ENCODE measurements around the gene FGB. TPM values are rescaled to one million over a fixed set of nuclear protein-coding genes. Genes with fewer than 3 reads are reported as not detected.

Gene FGB
- total and polyA plus RNA-seq, 2 donors (not counting 1 experiment from before 2014, with no cell fraction given), result not detected

DNA sequence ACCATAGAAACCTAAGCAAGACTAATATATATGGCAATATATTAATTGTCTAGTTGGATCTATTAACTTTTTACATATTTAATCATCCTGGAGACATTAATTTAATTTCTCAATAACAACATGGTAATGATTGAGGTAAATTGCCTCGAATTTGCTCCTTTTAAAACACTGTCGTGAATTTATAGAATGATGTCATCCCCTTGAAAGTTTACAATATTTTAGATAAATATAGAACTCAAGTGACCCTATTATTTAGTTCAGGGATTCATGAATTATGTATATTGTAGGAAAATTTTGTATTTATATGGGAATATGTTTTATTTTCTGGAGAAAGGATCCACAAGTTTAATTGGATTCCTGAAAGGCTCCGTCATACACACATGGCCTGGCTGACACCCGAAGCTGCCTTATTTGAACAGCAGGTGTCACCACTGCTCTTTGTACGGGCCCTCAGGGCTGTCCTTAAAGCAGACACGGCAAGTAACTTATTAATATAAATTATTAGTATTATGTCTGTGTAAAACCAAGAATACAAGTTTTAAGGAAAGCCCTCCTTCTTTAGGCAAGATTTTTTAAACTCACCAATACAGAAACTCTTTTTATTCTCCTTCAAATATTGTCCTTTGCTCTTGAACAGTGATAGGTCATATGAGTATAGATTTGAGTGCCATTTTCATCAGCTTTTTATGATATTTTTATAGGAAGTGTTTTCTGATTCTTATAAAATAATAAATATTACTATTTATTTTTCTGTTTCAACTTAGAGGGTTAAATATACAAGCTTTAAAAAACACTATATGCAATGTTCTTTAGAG is 10.7 kb upstream of the FGB start:
- H4K20me1 ChIP-seq (ENCODE audit: control insufficient read depth, insufficient read depth, low read length, poor library complexity, severe bottlenecking), result no peaks in the 10 kb centered on the region
- peak; percentile 80 for DNase-seq
- peak overlapping the region; percentile 20 for H2AFZ ChIP-seq (ENCODE audit: insufficient read depth, low read depth, low read length, poor library complexity, severe bottlenecking)
- Mint-ChIP-seq H3K4me1 (peaks cover 21% of the 10 kb centered on the region), H3K4me3 (no peak overlapping the region), H3K27me3 (no peaks in the 10 kb centered on the region), H3K27ac (no peak overlapping the region), H3K9me3 (ENCODE audit: insufficient read depth) (no peaks in the 10 kb centered on the region)
- H3K9ac ChIP-seq (ENCODE audit: low read length), result no peak overlapping the region
- H3K27me3 ChIP-seq (replicated peaks in 1 of 4; ENCODE audit: control extremely low read depth in 1 of 4, control insufficient read depth in 3 of 4, insufficient read depth in 4 of 4, low read length in 3 of 4), result no peaks in the 10 kb centered on the region
- H3K4me3 ChIP-seq (ENCODE audit: control extremely low read depth in 1 of 5, extremely low read depth in 1 of 5, insufficient read depth in 1 of 5, low read depth in 2 of 5, low read length in 4 of 5), result no peak overlapping the region
- peaks cover 18% of the 10 kb centered on the region in 2 donors for H3K4me1 ChIP-seq (ENCODE audit: control insufficient read depth in 2 of 2, insufficient read depth in 2 of 2, low read length in 2 of 2)
- ATAC-seq (ENCODE audit: low read depth), result peak; percentile 54
- peaks cover 18% of the 10 kb centered on the region for H3K79me2 ChIP-seq (ENCODE audit: control insufficient read depth, insufficient read depth, low read length)
- H3K9me3 ChIP-seq (ENCODE audit: control extremely low read depth in 1 of 3, control insufficient read depth in 2 of 3, insufficient read depth in 1 of 3, low read length in 2 of 3), result no peaks in the 10 kb centered on the region
- intact Hi-C loops (cut with micrococcal nuclease), result loop anchor here (1.0 kb wide), 3 partner anchors 66 to 819 kb away; no protein-coding TSS in a partner anchor
- WGBS (ENCODE audit: insufficient coverage), result 20% methylated on average over 1 of the region's 6 CpGs
- no peak for TF ChIP-seq EZH2 (IDR thresholded peaks at IDR 0.05; ENCODE audit: borderline replicate concordance, insufficient read depth, low read depth, low read length, poor library complexity, severe bottlenecking)
- TF ChIP-seq, protein P1, sequence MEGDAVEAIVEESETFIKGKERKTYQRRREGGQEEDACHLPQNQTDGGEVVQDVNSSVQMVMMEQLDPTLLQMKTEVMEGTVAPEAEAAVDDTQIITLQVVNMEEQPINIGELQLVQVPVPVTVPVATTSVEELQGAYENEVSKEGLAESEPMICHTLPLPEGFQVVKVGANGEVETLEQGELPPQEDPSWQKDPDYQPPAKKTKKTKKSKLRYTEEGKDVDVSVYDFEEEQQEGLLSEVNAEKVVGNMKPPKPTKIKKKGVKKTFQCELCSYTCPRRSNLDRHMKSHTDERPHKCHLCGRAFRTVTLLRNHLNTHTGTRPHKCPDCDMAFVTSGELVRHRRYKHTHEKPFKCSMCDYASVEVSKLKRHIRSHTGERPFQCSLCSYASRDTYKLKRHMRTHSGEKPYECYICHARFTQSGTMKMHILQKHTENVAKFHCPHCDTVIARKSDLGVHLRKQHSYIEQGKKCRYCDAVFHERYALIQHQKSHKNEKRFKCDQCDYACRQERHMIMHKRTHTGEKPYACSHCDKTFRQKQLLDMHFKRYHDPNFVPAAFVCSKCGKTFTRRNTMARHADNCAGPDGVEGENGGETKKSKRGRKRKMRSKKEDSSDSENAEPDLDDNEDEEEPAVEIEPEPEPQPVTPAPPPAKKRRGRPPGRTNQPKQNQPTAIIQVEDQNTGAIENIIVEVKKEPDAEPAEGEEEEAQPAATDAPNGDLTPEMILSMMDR (IDR thresholded peaks at IDR 0.05), result peak; percentile 94
- CTCF ChIA-PET, result interaction anchor here (1.0 to 15.7 kb wide), 9 partner anchors 7 to 1402 kb away, joined by 3 to 357 read pairs (median 4); partner anchors contain the start of gene CTSO
- no peak overlapping the region for H3K27ac ChIP-seq (ENCODE audit: low read length in 2 of 2)
- no peak overlapping the region for H3K4me2 ChIP-seq (replicated peaks; ENCODE audit: low read depth, low read length, poor library complexity, severe bottlenecking)
- POLR2A ChIA-PET, result no interaction called here
- H3K36me3 ChIP-seq (replicated peaks in 1 of 2; ENCODE audit: control extremely low read depth in 1 of 2, control insufficient read depth in 1 of 2, extremely low read depth in 1 of 2, insufficient read depth in 2 of 2, low read length in 1 of 2), result peaks cover 3 to 8% of the 10 kb centered on the region in 2 experiments

DNA sequence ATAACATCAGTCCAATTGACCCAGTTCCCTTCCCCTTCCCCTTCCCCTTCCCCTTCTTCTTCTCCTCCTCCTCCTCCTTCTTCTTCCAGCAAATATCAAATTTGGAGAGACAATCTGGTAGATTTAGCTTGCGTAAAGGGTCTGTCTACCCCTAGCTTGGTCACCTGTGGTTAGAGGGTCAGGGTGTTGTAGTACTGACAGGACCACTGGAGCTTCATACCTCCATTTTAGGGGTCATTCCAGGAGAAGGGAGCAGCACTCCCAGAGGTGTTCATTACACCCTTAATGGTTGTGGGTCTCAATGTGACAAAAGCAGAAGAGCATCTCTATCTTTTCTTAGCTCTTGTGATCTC is 3.7 kb upstream of the FGB start:
- Histone ChIP-seq H3K4me2 (replicated peaks; ENCODE audit: low read depth, low read length, poor library complexity, severe bottlenecking) (no peak overlapping the region), H3K27me3 (replicated peaks in 1 of 4; ENCODE audit: control extremely low read depth in 1 of 4, control insufficient read depth in 3 of 4, insufficient read depth in 4 of 4, low read length in 3 of 4) (peaks cover 0 to 2% (median 0%) of the 10 kb centered on the region in 4 experiments), H3K4me1 (ENCODE audit: control insufficient read depth in 2 of 2, insufficient read depth in 2 of 2, low read length in 2 of 2) (no peaks in the 10 kb centered on the region), H3K9ac (ENCODE audit: low read length) (no peak overlapping the region), H4K20me1 (ENCODE audit: control insufficient read depth, insufficient read depth, low read length, poor library complexity, severe bottlenecking) (no peaks in the 10 kb centered on the region), H3K36me3 (replicated peaks in 1 of 2; ENCODE audit: control extremely low read depth in 1 of 2, control insufficient read depth in 1 of 2, extremely low read depth in 1 of 2, insufficient read depth in 2 of 2, low read length in 1 of 2) (no peaks in the 10 kb centered on the region), H3K79me2 (ENCODE audit: control insufficient read depth, insufficient read depth, low read length) (no peaks in the 10 kb centered on the region), H3K9me3 (ENCODE audit: control extremely low read depth in 1 of 3, control insufficient read depth in 2 of 3, insufficient read depth in 1 of 3, low read length in 2 of 3) (no peaks in the 10 kb centered on the region), H3K4me3 (ENCODE audit: control extremely low read depth in 1 of 5, extremely low read depth in 1 of 5, insufficient read depth in 1 of 5, low read depth in 2 of 5, low read length in 4 of 5) (no peak overlapping the region), H3K27ac (ENCODE audit: low read length in 2 of 2) (no peak overlapping the region), H2AFZ (ENCODE audit: insufficient read depth, low read depth, low read length, poor library complexity, severe bottlenecking) (no peak overlapping the region)
- H3K4me3 Mint-ChIP-seq, result no peak overlapping the region
- no peaks in the 10 kb centered on the region for H3K4me1 Mint-ChIP-seq
- intact Hi-C loops (cut with micrococcal nuclease), result loop anchor here (1.0 kb wide), 1 partner anchor 59 kb away; no protein-coding TSS in a partner anchor
- H3K27me3 Mint-ChIP-seq, result peaks cover 3% of the 10 kb centered on the region
- CTCF ChIA-PET, result interaction anchor here (0.6 to 15.7 kb wide), 8 partner anchors 9 to 1389 kb away, joined by 3 to 357 read pairs (median 4); partner anchors contain the start of gene PLRG1
- TF ChIP-seq EZH2 (IDR thresholded peaks at IDR 0.05; ENCODE audit: borderline replicate concordance, insufficient read depth, low read depth, low read length, poor library complexity, severe bottlenecking), result no peak
- TF ChIP-seq, protein P1 (IDR thresholded peaks at IDR 0.05), result no peak
- no peaks in the 10 kb centered on the region for H3K9me3 Mint-ChIP-seq (ENCODE audit: insufficient read depth)
- no peak overlapping the region for H3K27ac Mint-ChIP-seq
- DNase-seq (no peak), ATAC-seq (ENCODE audit: low read depth) (no peak)
- no CpG with 5 or more reads among the region's 1 CpG for whole genome bisulfite sequencing (ENCODE audit: insufficient coverage)
- POLR2A ChIA-PET, result no interaction called here
